Ovary (tissue), 3 donors: Measurements from ENCODE around the gene TBC1D2.
"Not testable (repeated sequence)": the region's sequence is repeated elsewhere in the genome, so short reads cannot be mapped to it uniquely, and the experiment has no call there.

Experiments
- CTCF ChIP-seq, 3 donors: fragments of 450-650 bp in 2 of 3; fragments of 200-600 bp in 1 of 3; IDR thresholded peaks; one replicate each; pipeline versions ENCODE4 v1.5.1 to v1.8.0; 2016 to 2022; ENCODE audit warnings: antibody characterized with exemption in 3 of 3, mild to moderate bottlenecking in 1 of 3
- POLR2A ChIP-seq: fragments of 450-650 bp; IDR thresholded peaks from one replicate; pipeline ENCODE4 v1.6.1; 2017; ENCODE audit warnings: antibody characterized with exemption, mild to moderate bottlenecking, moderate library complexity
- donor health status: DM: no; HTN: no; CAD: no.

DNA sequence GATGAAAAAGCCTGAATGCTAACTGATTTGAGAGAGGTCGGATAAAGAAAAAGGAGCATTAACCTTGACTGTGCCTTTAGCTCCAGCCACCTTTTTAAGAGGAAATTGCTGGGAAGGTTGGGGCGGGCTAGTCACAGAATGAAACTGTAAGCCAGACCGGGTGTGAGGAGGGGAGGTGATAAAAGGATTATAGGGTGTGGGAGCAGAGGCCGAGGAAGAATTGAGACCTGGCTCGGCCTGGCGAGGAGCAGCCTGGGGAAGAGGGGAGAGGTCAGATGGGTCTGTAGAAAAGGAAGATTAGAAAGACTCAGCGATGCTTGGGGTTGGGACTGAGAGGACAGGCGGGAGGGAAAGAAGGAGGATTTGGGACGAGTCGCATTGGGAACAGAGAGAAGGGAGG, 14.2 kb upstream of the TBC1D2 start:
- not testable (repeated sequence) for TF ChIP-seq CTCF (IDR thresholded peaks at IDR 0.05); POLR2A
